GM23248 (cell line): ENCODE data around the gene SH3YL1. TPM values are rescaled to one million over a fixed set of nuclear protein-coding genes. Genes with fewer than 3 reads are reported as not detected.

Experiments used
- DNase-seq: peaks from one replicate; pipeline ENCODE4 v3.0.0-alpha.2; 2015
- H2AFZ ChIP-seq: fragments of 200-600 bp; sonication (generic); 2 replicates; pipeline ENCODE4 v1.6.1; 2016; ENCODE audit warnings: antibody characterized with exemption
- H3F3A ChIP-seq: fragments of 200-600 bp; sonication (generic); 2 replicates; pipeline ENCODE4 v1.6.1; 2016; ENCODE audit warnings: mild to moderate bottlenecking, antibody characterized with exemption, mixed run types; ENCODE audit not compliant: insufficient read depth
- H3K27ac ChIP-seq: fragments of 200-600 bp; sonication (generic); 2 replicates; pipeline ENCODE4 v1.5.1; 2016; ENCODE audit warnings: mild to moderate bottlenecking
- H3K27me3 ChIP-seq: fragments of 200-600 bp; sonication (generic); replicated peaks from 2 replicates; pipeline ENCODE4 v1.6.1; 2016; ENCODE audit warnings: mild to moderate bottlenecking; ENCODE audit not compliant: insufficient read depth
- H3K36me3 ChIP-seq: fragments of 200-600 bp; sonication (generic); 2 replicates; pipeline ENCODE4 v1.6.1; 2016; ENCODE audit warnings: low read depth, mild to moderate bottlenecking
- H3K4me1 ChIP-seq: fragments of 200-600 bp; sonication (generic); 2 replicates; pipeline ENCODE4 v1.6.1; 2016; ENCODE audit warnings: mild to moderate bottlenecking; ENCODE audit not compliant: insufficient read depth
- H3K4me2 ChIP-seq: fragments of 200-600 bp; sonication (generic); one replicate; pipeline ENCODE4 v1.6.1; 2016; ENCODE audit warnings: mild to moderate bottlenecking; ENCODE audit not compliant: unreplicated experiment
- H3K4me3 ChIP-seq: fragments of 200-600 bp; sonication (generic); 2 replicates; pipeline ENCODE4 v1.5.1; 2016; ENCODE audit warnings: mild to moderate bottlenecking
- H3K79me2 ChIP-seq: fragments of 200-600 bp; sonication (generic); 2 replicates; pipeline ENCODE4 v1.6.1; 2016; ENCODE audit warnings: mild to moderate bottlenecking; ENCODE audit not compliant: insufficient read depth
- H3K9ac ChIP-seq: fragments of 200-600 bp; sonication (generic); 2 replicates; pipeline ENCODE4 v1.6.1; 2016; ENCODE audit warnings: mild to moderate bottlenecking
- H3K9me2 ChIP-seq: fragments of 200-600 bp; sonication (generic); 2 replicates; pipeline ENCODE4 v1.6.1; 2016; ENCODE audit warnings: mixed run types, mild to moderate bottlenecking, moderate library complexity; ENCODE audit not compliant: insufficient read depth
- H3K9me3 ChIP-seq: fragments of 200-600 bp; sonication (generic); one replicate; pipeline ENCODE4 v1.6.1; 2017; ENCODE audit warnings: low read depth
- H4K20me1 ChIP-seq: fragments of 200-600 bp; sonication (generic); 2 replicates; pipeline ENCODE4 v1.6.0; 2016; ENCODE audit not compliant: insufficient read depth
- EZH2 ChIP-seq: fragments of 200-600 bp; sonication (generic); IDR thresholded peaks from 2 replicates; pipeline ENCODE4 v1.6.1; 2018; ENCODE audit warnings: antibody characterized with exemption, mild to moderate bottlenecking; ENCODE audit not compliant: insufficient read depth, poor library complexity, severe bottlenecking
- EZH2phosphoT487 ChIP-seq: fragments of 200-600 bp; sonication (generic); IDR thresholded peaks from 2 replicates; pipeline ENCODE4 v1.6.1; 2018; ENCODE audit warnings: antibody characterized with exemption, moderate library complexity, mild to moderate bottlenecking, low read depth; ENCODE audit not compliant: insufficient read depth
- WGBS, 2 experiments: methylation state at CpG; one replicate each; pipeline ENCODE4 v1.1.6; 2015 to 2017; ENCODE audit warnings: low lambda C conversion rate in 2 of 2, low coverage in 1 of 2; ENCODE audit errors: missing lambda C conversion rate in 2 of 2; 5-methylcytosine and 5-hydroxymethylcytosine counted together
- in situ Hi-C: fragments of 300-500 bp; cut with MboI; formaldehyde crosslinking; loops from 2 replicates; pipeline ENCODE4 v1.15.0; 2020
- polyA plus RNA-seq: library from polyadenylated mRNA; unstranded; fragments of >200 nt; fragmentation: Nextera tagmentation; extraction: Ambion mirVana; gene quantifications from 2 replicates; pipeline ENCODE4 v1.2.1, GENCODE V29; 2016
- total RNA-seq: library from RNA; depleted of rRNA; stranded (reverse); fragments of >200 nt; shearing (Covaris generic); gene quantifications from 2 replicates; pipeline ENCODE4 v1.2.3, GENCODE V29; 2014

The SH3YL1 gene
- total and polyA plus RNA-seq, 2 experiments from 2014 or later, result 24.0 to 25.2 TPM

GRCh38 chr2:269356-270030 lies 5.7 kb upstream of the SH3YL1 start:
- Histone ChIP-seq H3K4me1 (peaks cover 7% of the 10 kb centered on the region), H3K9ac (no peak overlapping the region), H3K9me2 (no peaks in the 10 kb centered on the region), H4K20me1 (peaks cover 23% of the 10 kb centered on the region), H3K4me3 (no peak overlapping the region), H2AFZ (no peak overlapping the region), H3K36me3 (0 out of 2 replicates have a peak, but pooled peaks cover 4% of the 10 kb centered on the region), H3K4me2 (no peak overlapping the region), H3K79me2 (peaks cover 97% of the 10 kb centered on the region), H3K27me3 (no peaks in the 10 kb centered on the region), H3K27ac (no peak overlapping the region), H3K9me3 (no peaks in the 10 kb centered on the region), H3F3A (no peaks in the 10 kb centered on the region; the same call in 1 of the 2 replicates)
- in situ Hi-C loops, result no loop called here
- WGBS, 2 experiments, result 47 to 56% methylated on average over 4 of the region's 4 CpGs
- TF ChIP-seq EZH2phosphoT487, result no peak
- TF ChIP-seq EZH2, result no peak
- DNase-seq, result no peak

- no peak overlapping the region for H2AFZ ChIP-seq
- no peaks in the 10 kb centered on the region for H3K9me2 ChIP-seq
- TF ChIP-seq EZH2phosphoT487, result no peak
- TF ChIP-seq EZH2, result no peak
- H3K4me2 ChIP-seq, result no peak overlapping the region
- no peaks in the 10 kb centered on the region for H3K9me3 ChIP-seq
- H3K4me1 ChIP-seq, result peaks cover 7% of the 10 kb centered on the region
- in situ Hi-C loops, result no loop called here
- H3K27ac ChIP-seq, result no peak overlapping the region
- peaks cover 20% of the 10 kb centered on the region for H4K20me1 ChIP-seq
- no peak overlapping the region for H3K4me3 ChIP-seq
- no peak for DNase-seq
- no peaks in the 10 kb centered on the region for H3K27me3 ChIP-seq
- no peaks in the 10 kb centered on the region; the same call in 1 of the 2 replicates for H3F3A ChIP-seq
- H3K36me3 ChIP-seq, result 0 out of 2 replicates have a peak, but pooled peaks cover 1% of the 10 kb centered on the region
- H3K79me2 ChIP-seq, result peaks cover 95% of the 10 kb centered on the region
- no peak overlapping the region for H3K9ac ChIP-seq
These were observed 4.5 kb upstream of the SH3YL1 start for GRCh38 chr2:268323-268722.

GRCh38 chr2:264493-265468 lies 949 bp upstream of the SH3YL1 start, which contains the start of gene ACP1:
TSS of gene ACP1 (plus strand) at chr2:264947. CDS start at chr2:264965, 18 bp downstream.
- DNase-seq, result peak; percentile 98
- Histone ChIP-seq H3K36me3 (no peaks in the 10 kb centered on the region), H3K4me1 (peaks cover 7% of the 10 kb centered on the region), H3K9me3 (no peaks in the 10 kb centered on the region), H3K27ac (peak within 1 kb of the TSS; percentile 81), H2AFZ (peak within 1 kb of the TSS; percentile 92), H3K4me3 (peak within 1 kb of the TSS; percentile 100), H3K79me2 (peaks cover 66% of the 10 kb centered on the region), H4K20me1 (peaks cover 15% of the 10 kb centered on the region; the same call in 1 of the 2 replicates), H3K27me3 (no peaks in the 10 kb centered on the region), H3K9ac (peak within 1 kb of the TSS; percentile 100), H3F3A (no peaks in the 10 kb centered on the region; the same call in 1 of the 2 replicates), H3K4me2 (peak within 1 kb of the TSS; percentile 99), H3K9me2 (no peaks in the 10 kb centered on the region)
- no peak for TF ChIP-seq EZH2
- no peak for TF ChIP-seq EZH2phosphoT487
- 1% methylated on average over 51 to 58 of the region's 73 CpGs for WGBS, 2 experiments
- in situ Hi-C loops, result no loop called here

GRCh38 chr2:263022-263738 lies 652 bp downstream of the SH3YL1 start:
- Histone ChIP-seq H3K4me3 (peak overlapping the region; percentile 100), H4K20me1 (0 out of 2 replicates have a peak, but pooled peaks cover 5% of the 10 kb centered on the region), H3K9me3 (no peaks in the 10 kb centered on the region), H2AFZ (peak overlapping the region; percentile 92), H3K36me3 (0 out of 2 replicates have a peak, but pooled peaks cover 2% of the 10 kb centered on the region), H3K4me2 (peak overlapping the region; percentile 95), H3K27me3 (no peaks in the 10 kb centered on the region), H3K79me2 (peaks cover 51% of the 10 kb centered on the region), H3F3A (no peaks in the 10 kb centered on the region), H3K9ac (peak overlapping the region; percentile 100), H3K9me2 (no peaks in the 10 kb centered on the region), H3K4me1 (peaks cover 7% of the 10 kb centered on the region), H3K27ac (no peak overlapping the region)
- WGBS, 2 experiments, result 44 to 56% methylated on average over 31 to 42 of the region's 42 CpGs
- in situ Hi-C loops, result no loop called here
- TF ChIP-seq EZH2 (no peak), EZH2phosphoT487 (no peak)
- no peak for DNase-seq
